ENCODE measurements around the gene PRKCZ.

PRKCZ gene

GRCh38 chr1:2166254-2166653 is 116.0 kb downstream of the PRKCZ start:
- DNase-seq = no peak

DNA sequence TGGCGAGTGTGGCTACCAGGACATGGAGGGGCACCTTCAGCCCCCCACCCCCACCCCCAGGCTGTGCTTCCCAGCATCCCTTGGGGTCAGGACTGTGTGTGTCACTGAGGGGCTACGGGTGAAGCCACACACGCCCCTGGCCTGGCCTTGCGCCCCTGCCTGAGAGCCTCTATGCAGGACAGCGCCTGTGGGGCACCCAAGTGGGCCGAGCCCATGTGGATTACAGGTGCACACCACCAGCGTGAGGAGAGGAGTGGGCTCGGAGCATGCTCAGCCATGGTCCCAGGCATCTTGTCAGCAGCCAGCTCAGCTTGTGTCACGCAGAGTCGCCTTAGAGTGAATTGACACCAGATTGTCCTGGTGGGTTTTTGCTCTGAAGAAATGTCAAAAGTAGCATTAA is 116.5 kb downstream of the PRKCZ start:
- DNase-seq = no peak

GRCh38 chr1:2168090-2168489 is 117.9 kb downstream of the PRKCZ start:
- DNase-seq = no peak

DNA sequence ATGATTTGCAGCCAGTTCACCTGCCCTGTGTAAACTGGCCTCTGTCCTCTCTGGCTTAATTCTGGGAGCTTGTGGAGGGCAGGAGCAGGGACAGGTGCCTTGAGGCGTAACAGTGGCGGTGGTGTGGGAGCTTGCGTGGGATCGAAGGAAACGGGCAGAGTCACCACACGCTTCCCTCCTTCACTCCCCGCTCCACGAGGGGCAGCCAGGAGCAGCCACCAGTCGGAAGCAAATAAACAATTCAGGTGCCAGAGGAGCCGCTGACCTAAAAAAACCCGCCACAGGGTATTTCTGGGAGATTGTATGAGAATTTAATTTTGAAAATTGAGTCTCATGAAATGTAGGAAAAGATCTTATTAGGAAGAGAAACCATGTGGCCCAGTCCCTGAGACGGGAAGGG is 118.3 kb downstream of the PRKCZ start:
- DNase-seq = no peak

DNA sequence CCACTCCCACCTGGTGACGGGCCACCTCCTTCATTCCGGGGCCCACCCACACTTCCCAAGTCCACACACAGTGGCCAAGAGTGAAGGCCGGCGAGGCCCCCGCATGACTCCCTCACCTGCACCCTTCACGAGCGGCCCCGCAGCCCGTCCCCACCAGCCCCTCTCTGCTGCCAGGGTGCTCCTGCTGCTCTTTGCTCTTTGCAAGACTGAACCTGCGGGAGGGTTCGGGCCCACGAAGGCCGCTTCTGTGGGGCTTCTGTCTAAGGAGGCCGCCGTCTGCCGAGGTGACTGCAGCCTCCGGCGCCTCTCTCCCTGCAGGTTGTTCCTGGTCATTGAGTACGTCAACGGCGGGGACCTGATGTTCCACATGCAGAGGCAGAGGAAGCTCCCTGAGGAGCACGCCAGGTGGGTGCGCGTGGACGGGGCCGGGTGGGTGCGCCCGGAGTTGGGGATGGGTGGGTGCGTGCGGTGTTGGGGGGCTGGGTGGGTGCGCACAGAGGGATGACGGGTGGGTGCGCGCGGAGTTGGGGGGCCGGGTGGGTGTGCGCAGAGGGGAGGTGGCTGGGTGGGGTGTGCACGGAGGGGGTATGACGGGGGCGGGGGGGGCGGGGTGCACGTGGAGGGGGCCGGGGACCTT is 119.1 kb downstream of the PRKCZ start:
- DNase-seq = no peak

- DNase-seq = no peak
Observed at GRCh38 chr1:2170211-2170610, 120.0 kb downstream of the PRKCZ start.

DNA sequence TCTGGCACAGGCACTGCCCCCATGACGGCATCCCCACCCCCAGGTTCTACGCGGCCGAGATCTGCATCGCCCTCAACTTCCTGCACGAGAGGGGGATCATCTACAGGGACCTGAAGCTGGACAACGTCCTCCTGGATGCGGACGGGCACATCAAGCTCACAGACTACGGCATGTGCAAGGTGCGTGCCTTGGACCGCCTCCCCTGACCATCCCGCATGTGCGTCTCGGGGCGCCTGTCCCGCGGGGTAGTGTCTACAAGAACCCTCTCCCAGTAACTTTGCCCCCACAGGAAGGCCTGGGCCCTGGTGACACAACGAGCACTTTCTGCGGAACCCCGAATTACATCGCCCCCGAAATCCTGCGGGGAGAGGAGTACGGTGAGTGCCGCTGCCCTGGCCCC is 121.8 kb downstream of the PRKCZ start:
- no peak for DNase-seq

DNA sequence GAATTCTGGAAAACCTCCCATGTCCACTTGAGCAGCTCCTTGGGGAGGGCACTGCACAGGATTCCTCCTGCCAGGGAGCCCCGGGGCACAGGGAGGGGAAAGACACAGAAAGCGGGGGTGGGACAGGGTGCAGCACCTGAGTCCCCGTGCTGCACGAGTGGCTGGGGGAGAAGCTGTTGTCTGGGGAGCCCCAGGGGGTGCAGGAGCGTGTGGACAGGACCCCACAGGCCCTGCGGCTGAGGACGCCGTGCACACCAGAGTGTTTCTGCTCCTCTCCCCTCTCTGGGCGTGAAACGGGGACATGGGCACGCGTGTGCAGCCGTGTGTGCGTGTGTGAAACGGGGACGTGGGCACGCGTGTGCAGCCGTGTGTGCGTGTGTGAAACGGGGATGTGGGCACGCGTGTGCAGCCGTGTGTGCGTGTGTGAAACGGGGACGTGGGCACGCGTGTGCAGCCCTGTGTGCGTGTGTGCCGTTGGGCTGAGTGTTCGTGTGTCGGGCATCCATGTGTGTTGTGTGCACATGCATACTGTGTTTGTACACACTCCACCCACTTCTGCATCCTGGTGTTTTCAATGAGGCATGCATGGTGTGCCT is 122.4 kb downstream of the PRKCZ start:
- DNase-seq = no peak

GRCh38 chr1:2173546-2174347 is 123.5 kb downstream of the PRKCZ start:
- DNase-seq = no peak

GRCh38 chr1:2174348-2175054 is 124.3 kb downstream of the PRKCZ start:
- peak in 1 of 4 experiments; percentile 20 for DNase-seq

GRCh38 chr1:2175055-2175414 is 124.8 kb downstream of the PRKCZ start:
- DNase-seq = no peak

- DNase-seq = no peak
Observed at GRCh38 chr1:2175681-2176454, 125.7 kb downstream of the PRKCZ start.

- DNase-seq = no peak
Observed at GRCh38 chr1:2176615-2177014, 126.4 kb downstream of the PRKCZ start.

GRCh38 chr1:2177541-2177940 is 127.3 kb downstream of the PRKCZ start:
- DNase-seq = no peak

DNA sequence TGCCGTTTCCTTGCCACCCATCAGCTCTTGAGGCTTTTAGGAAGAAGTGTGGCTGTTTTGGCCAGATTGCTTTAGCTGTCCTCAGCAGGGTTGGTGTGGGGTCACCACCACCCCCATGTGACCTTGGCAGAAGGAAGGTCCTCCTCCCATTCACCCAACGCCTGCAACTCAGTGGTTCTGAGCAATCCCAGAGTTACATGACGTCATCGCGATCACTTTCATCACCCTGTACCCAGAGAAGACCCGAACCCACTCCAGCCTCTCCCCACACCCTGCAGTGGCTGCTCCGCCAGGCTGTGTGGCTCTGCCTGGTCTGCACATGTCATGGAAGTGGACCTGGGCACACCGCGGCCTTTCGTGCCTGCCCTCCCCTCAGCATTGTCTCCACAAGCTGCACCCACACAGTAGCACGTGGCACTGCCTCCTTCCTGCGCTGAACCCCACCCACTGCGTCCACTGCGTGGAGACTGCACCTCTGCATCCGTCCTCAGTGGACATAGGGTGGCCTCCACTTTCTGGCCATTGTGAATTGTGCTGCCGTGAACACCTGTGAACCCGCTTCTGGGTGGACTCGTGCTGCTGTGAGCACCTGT is 127.8 kb downstream of the PRKCZ start:
- DNase-seq = no peak

DNA sequence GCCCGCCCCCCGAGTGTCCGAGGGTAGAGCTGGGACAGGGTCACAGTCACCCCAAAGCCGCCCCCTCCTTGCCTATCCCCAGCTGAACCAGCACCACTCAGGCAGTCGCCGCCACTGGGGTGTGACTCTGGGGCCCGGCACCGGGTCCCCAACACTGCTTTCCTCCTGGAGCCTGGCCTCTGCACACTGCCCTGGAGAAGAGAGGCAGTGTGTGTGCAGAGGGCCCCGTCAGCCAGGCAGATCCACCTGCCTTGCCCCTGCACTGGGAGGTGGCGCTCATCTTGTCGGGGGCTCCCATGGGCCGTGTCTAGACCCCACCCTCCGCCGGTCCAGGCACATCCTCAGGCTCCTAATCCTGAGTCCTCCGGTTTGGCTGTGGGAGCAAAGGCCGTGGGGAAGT is 128.7 kb downstream of the PRKCZ start:
- DNase-seq = no peak

GRCh38 chr1:2179283-2180013 is 129.2 kb downstream of the PRKCZ start:
- DNase-seq = no peak

DNA sequence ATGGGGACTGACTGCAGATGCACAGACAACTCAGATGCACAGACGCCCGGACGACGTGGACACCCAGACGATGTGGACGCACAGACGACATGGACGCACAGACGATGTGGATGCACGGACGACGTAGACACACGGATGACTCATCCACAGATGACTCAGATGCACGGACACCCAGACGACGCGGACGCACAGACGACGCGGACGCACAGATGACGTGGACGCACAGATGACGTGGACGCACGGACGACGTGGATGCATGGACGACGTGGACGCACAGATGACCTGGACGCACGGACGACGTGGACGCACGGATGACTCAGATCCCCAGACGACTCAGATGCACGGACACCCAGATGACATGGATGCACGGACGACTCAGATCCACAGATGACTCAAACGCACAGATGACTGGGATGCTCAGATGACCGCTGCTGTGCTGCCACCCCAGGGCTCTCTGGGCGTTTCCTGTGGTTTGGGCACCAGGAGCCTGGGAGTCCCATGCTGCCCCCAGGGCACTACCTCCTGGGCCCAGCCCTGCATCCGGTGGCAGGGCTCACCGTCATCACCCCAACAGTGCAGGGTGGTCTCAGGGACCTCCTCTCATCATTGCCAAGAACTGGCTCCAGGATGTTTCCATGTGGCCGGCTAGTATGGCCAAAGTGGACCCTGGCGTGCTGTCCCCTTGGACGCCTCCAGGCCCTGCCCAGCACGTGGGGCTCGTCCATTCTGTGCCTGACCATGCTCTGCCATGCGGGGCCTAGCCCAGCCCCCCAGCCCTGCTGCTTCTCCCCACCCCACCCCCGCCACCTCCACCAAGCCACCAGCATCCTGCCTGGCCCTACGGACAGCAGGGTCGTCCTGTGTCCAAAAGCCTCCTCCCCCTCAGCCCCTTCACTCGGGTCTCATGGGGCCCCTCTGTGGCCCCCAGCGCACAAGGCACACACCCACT is 130.4 kb downstream of the PRKCZ start:
- DNase-seq = no peak

DNA sequence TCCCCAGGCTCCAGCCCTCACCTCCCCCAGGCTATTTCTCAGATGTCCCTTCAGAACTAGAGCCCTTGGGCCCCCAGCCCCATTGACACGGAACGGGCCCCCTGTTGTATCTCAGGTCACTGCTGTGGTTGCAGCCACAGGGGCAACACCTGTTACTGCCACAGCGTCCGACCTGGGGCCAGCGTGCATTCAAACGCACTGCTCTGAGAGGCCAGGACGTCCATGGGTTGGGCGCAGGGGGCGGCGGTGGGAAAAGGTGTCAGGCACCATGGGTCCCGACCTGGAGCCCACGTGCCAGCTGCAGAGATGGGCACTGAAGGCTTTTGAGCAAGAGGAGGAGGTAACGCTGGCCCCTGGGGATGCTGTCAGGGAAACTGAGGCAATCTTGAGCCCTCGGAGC is 131.1 kb downstream of the PRKCZ start:
- DNase-seq = no peak

- no peak for DNase-seq
Observed at GRCh38 chr1:2181752-2182151, 131.5 kb downstream of the PRKCZ start.

- no peak for DNase-seq
Observed at GRCh38 chr1:2182376-2182775, 132.2 kb downstream of the PRKCZ start.

All from activated naive CD4-positive, alpha-beta T cell (primary cell).